Body of pancreas (tissue), 4 donors: ENCODE measurements around the gene AGXT.

Experiments used
- CTCF ChIP-seq, 7 experiments: fragments of 450-650 bp in 4 of 7; fragments of 200-600 bp in 3 of 7; sonication (generic) in 3 of 7; IDR thresholded peaks; one replicate each; pipeline ENCODE4 v1.5.1; 2016 to 2019; ENCODE audit warnings: antibody characterized with exemption in 7 of 7
- POLR2A ChIP-seq, 3 donors: fragments of 450-650 bp; IDR thresholded peaks; one replicate each; pipeline ENCODE4 v1.6.1; 2016; ENCODE audit warnings: antibody characterized with exemption in 3 of 3, mild to moderate bottlenecking in 2 of 3

GRCh38 chr2:240832921-240833494, 35.6 kb upstream of the AGXT start:
- no peak for TF ChIP-seq POLR2A (IDR thresholded peaks at IDR 0.05)
- TF ChIP-seq CTCF (IDR thresholded peaks at IDR 0.05): no peak
